Motor neuron (in vitro differentiated cells): ENCODE measurements around the gene GOLM1. TPM values are rescaled to one million over a fixed set of nuclear protein-coding genes. Genes with fewer than 3 reads are reported as not detected.
"Not testable (repeated sequence)": the region's sequence is repeated elsewhere in the genome, so short reads cannot be mapped to it uniquely, and the experiment has no call there.

Source experiments
- ATAC-seq, 8 experiments: fragments of 200-7000 bp; cut with Tn5 transposase; replicated peaks in 6 of 8; 2 replicates each; pipeline ENCODE4 v1.8.0; 2021; ENCODE audit warnings: mild to moderate bottlenecking in 8 of 8, moderate library complexity in 8 of 8
- H3K27ac ChIP-seq, 2 donors: fragments of 250-450 bp; sonication (Bioruptor Pico); 2 replicates each; pipeline ENCODE4 v1.9.0; 2021; ENCODE audit warnings: antibody characterized with exemption in 2 of 2, mild to moderate bottlenecking in 2 of 2, moderate library complexity in 1 of 2
- H3K4me1 ChIP-seq, 2 donors: fragments of 250-450 bp; sonication (Bioruptor Pico); replicated peaks in 1 of 2; 2 replicates each; pipeline ENCODE4 v1.6.1; 2021; ENCODE audit warnings: antibody characterized with exemption in 2 of 2, mild to moderate bottlenecking in 2 of 2, moderate library complexity in 1 of 2
- H3K4me3 ChIP-seq, 5 donors: fragments of 250-450 bp; sonication (Bioruptor Pico); 2 replicates each; pipeline ENCODE4 v1.9.0; 2021; ENCODE audit warnings: antibody characterized with exemption in 5 of 5, mild to moderate bottlenecking in 5 of 5, moderate library complexity in 4 of 5
- WGBS, 10 experiments: fragments of 450-650 bp; shearing (Covaris generic); methylation state at CpG; one replicate each; pipeline ENCODE4 v1.0.0; 2022; 5-methylcytosine and 5-hydroxymethylcytosine counted together
- in situ Hi-C, 9 experiments: fragments of 400-800 bp; cut with MboI; loops; one replicate each; pipeline ENCODE4 v1.15.0; 2021; ENCODE audit warnings: low sequenced_read_pairs in 9 of 9, low pct_unique_long_range_greater_than_20kb in 2 of 9; ENCODE audit not compliant: unreplicated experiment in 9 of 9
- total RNA-seq, 8 experiments: library from RNA; unstranded; fragments of 300-600 nt; gene quantifications; 2 replicates each; pipeline versions ENCODE4 v1.2.3 to v1.2.4, GENCODE V29; 2022

Gene GOLM1
- total RNA-seq, 8 experiments from 2014 or later, result 32.9 to 389 (median 58.4) TPM

- H3K4me1 ChIP-seq, in situ Hi-C loops, H3K4me3 ChIP-seq, ATAC-seq, H3K27ac ChIP-seq: not testable (repeated sequence)
- 60 to 100% (median 100%) methylated on average over 1 to 2 of the region's 7 CpGs; no CpG with 5 or more reads in 2 of the 10 experiments for WGBS, 10 experiments
These were observed 51.2 kb downstream of the GOLM1 start for GRCh38 chr9:86048018-86048742.

- in situ Hi-C loops, result no loop called here
- no peaks in the 10 kb centered on the region for H3K4me1 ChIP-seq
- H3K27ac ChIP-seq, result no peak overlapping the region
- H3K4me3 ChIP-seq, result no peak overlapping the region
- ATAC-seq, result no peak
- WGBS, 10 experiments, result 83 to 100% (median 98%) methylated on average over 2 to 8 of the region's 13 CpGs; no CpG with 5 or more reads in 2 of the 10 experiments
These were observed 52.0 kb downstream of the GOLM1 start for GRCh38 chr9:86047361-86047760.

- no peak overlapping the region for H3K4me3 ChIP-seq
- in situ Hi-C loops, result no loop called here
- H3K27ac ChIP-seq, result no peak overlapping the region
- peak in 3 of 8 experiments; percentile 32 to 62 (median 34) for ATAC-seq
- 40 to 100% (median 80%) methylated on average over 1 to 8 of the region's 8 CpGs; no CpG with 5 or more reads in 3 of the 10 experiments for WGBS, 10 experiments
- H3K4me1 ChIP-seq, result no peaks in the 10 kb centered on the region
These were observed 52.4 kb downstream of the GOLM1 start for GRCh38 chr9:86046930-86047341.

GRCh38 chr9:86046071-86046636 is 53.2 kb downstream of the GOLM1 start:
- Histone ChIP-seq H3K4me3 (no peak overlapping the region), H3K27ac (no peak overlapping the region), H3K4me1 (peaks cover 0 to 6% of the 10 kb centered on the region in 2 donors)
- ATAC-seq, result no peak
- in situ Hi-C loops, result no loop called here
- WGBS, 10 experiments, result 78 to 100% (median 99%) methylated on average over 1 to 12 of the region's 14 CpGs

- WGBS, 10 experiments, result 90 to 100% (median 96%) methylated on average over 1 to 6 of the region's 6 CpGs
- no peak overlapping the region for H3K4me3 ChIP-seq
- in situ Hi-C loops, result no loop called here
- no peak overlapping the region for H3K27ac ChIP-seq
- H3K4me1 ChIP-seq, result peaks cover 0 to 6% of the 10 kb centered on the region in 2 donors
- no peak for ATAC-seq
These were observed 53.7 kb downstream of the GOLM1 start for GRCh38 chr9:86045654-86046053.

- 60 to 100% (median 97%) methylated on average over 1 to 3 of the region's 4 CpGs; no CpG with 5 or more reads in 2 of the 10 experiments for WGBS, 10 experiments
- no peak overlapping the region for H3K27ac ChIP-seq
- no peak overlapping the region for H3K4me3 ChIP-seq
These were observed 55.4 kb downstream of the GOLM1 start for GRCh38 chr9:86043999-86044398.

GRCh38 chr9:86043586-86043985 is 55.8 kb downstream of the GOLM1 start:
- Histone ChIP-seq H3K4me1 (peaks cover 0 to 6% of the 10 kb centered on the region in 2 donors), H3K27ac (no peak overlapping the region), H3K4me3 (no peak overlapping the region)
- in situ Hi-C loops, result no loop called here
- no peak for ATAC-seq
- 60 to 100% (median 92%) methylated on average over 1 to 4 of the region's 5 CpGs; no CpG with 5 or more reads in 3 of the 10 experiments for WGBS, 10 experiments

More at GRCh38 chr9:86043999-86044398, 55.4 kb downstream of the GOLM1 start:
- peaks cover 0 to 6% of the 10 kb centered on the region in 2 donors for H3K4me1 ChIP-seq
- no peak for ATAC-seq
- in situ Hi-C loops, result no loop called here

GRCh38 chr9:86042199-86042978 is 57.0 kb downstream of the GOLM1 start:
- WGBS, 10 experiments, result 34 to 85% (median 69%) methylated on average over 1 to 4 of the region's 5 CpGs; no CpG with 5 or more reads in 2 of the 10 experiments
- in situ Hi-C loops, result no loop called here
- no peak overlapping the region for H3K27ac ChIP-seq

GRCh38 chr9:86041311-86041741 is 58.0 kb downstream of the GOLM1 start:
- H3K27ac ChIP-seq, result no peak overlapping the region
- peak; percentile 69 to 91 (median 85) for ATAC-seq
- in situ Hi-C loops, result no loop called here
- WGBS, 10 experiments, result 0 to 53% (median 33%) methylated on average over 1 to 6 of the region's 8 CpGs; no CpG with 5 or more reads in 5 of the 10 experiments
- peaks cover 0 to 6% of the 10 kb centered on the region in 2 donors for H3K4me1 ChIP-seq
- H3K4me3 ChIP-seq, result no peak overlapping the region

More at GRCh38 chr9:86042199-86042978, 57.0 kb downstream of the GOLM1 start:
- H3K4me3 ChIP-seq, result no peak overlapping the region
- peaks cover 0 to 6% of the 10 kb centered on the region in 2 donors for H3K4me1 ChIP-seq
- ATAC-seq, result no peak

- Histone ChIP-seq H3K4me1 (peaks cover 0 to 6% of the 10 kb centered on the region in 2 donors), H3K4me3 (no peak overlapping the region), H3K27ac (no peak overlapping the region)
- in situ Hi-C loops, result no loop called here
- WGBS, 10 experiments, result 17 to 100% (median 80%) methylated on average over 1 to 3 of the region's 3 CpGs; no CpG with 5 or more reads in 2 of the 10 experiments
- peak in 1 of 8 experiments; percentile 4 for ATAC-seq
These were observed 58.5 kb downstream of the GOLM1 start for GRCh38 chr9:86040861-86041155.

GRCh38 chr9:86039991-86040860 is 59.1 kb downstream of the GOLM1 start:
- no peak overlapping the region for H3K27ac ChIP-seq
- H3K4me3 ChIP-seq, result no peak overlapping the region
- in situ Hi-C loops, result no loop called here
- 17 to 98% (median 92%) methylated on average over 1 to 9 of the region's 12 CpGs; no CpG with 5 or more reads in 1 of the 10 experiments for WGBS, 10 experiments
- peak in 3 of 8 experiments; percentile 40 to 62 (median 60) for ATAC-seq
- H3K4me1 ChIP-seq, result peaks cover 0 to 6% of the 10 kb centered on the region in 2 donors

GRCh38 chr9:86036555-86036954 is 62.8 kb downstream of the GOLM1 start:
- H3K4me1 ChIP-seq, result peaks cover 0 to 3% of the 10 kb centered on the region in 2 donors
- H3K4me3 ChIP-seq, result no peak overlapping the region
- WGBS, 10 experiments, result 93 to 100% (median 98%) methylated on average over 4 to 8 of the region's 9 CpGs; no CpG with 5 or more reads in 3 of the 10 experiments
- in situ Hi-C loops, result no loop called here
- H3K27ac ChIP-seq, result no peak overlapping the region
- no peak for ATAC-seq
